OCI-M2 (cell line): ENCODE measurements around the gene PGAP6.
"Not testable (repeated sequence)": the region's sequence is repeated elsewhere in the genome, so short reads cannot be mapped to it uniquely, and the experiment has no call there.

ENCODE experiments used
- DNase-seq: peaks from one replicate; lab custom pipeline; 2025; ENCODE audit not compliant: unreplicated experiment; lab: John Stamatoyannopoulos, UW

The PGAP6 gene

DNA sequence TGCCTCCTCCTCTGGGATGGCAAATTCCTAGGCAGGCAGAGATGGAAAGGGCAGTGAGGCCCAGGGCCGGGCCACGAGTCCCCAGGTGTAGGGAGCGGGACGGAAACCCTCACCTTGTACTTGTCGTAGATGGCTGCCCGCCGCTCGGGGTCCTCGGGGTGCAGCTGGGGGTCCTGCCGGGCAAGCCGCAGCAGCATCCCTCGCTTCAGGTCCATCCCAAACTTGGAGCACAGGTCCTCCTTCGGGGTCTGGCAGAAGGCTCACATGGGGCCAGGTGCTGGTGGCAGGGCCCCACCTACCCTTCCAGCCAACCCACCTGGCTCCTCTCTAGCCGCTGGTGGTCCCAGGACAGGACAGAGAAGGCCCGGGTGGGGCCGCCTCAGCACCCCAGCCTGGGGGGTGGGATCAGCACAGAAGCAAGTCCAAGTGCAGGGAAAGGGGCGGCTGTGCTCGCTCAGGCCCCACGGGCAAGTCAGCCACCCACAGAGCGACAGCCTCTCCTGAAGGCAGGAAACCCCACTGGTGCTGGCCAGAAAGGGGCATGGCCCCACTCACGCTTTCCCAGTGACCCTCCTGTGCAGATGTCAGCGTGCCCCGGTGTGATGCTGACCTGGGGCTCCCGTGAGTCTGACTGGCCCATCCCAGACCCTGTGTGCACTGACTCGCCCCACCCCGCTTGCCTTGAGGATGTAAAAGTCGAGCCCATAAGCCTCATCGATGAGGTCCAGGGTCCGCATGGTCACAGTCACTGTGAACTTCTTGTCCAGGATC, 13.2 kb downstream of the PGAP6 start:
- no peak for DNase-seq

DNA sequence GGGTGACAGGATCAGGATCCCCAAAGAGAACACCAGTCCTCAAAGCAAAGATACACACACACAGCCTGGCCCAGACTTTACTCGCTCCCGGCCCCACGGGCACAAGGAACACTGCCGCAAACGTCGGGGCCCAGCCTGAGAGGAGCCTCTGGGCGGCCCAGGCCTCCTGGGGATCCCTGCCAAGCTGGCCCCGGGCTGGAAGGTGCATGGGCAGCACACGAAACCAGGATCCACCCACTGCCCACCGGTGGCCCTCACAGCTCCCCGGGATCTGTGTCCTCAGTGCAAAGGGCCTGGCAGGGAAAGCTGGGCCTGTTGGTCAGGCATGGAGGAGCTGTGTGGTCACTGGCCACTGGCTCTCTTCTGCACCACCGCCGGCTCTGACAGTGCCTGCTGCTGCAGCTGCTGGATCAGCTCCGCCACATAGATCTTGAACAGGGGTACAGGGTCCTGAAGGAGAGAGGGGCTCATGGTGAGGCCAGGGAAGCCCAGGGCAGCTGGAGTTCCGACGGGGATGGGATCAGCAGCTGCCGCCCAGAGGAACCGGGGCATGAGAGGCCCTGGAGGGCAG, 14.4 kb downstream of the PGAP6 start:
- DNase-seq = no peak

GRCh38 chr16:366476-366875, 15.3 kb downstream of the PGAP6 start:
- DNase-seq = no peak

DNA sequence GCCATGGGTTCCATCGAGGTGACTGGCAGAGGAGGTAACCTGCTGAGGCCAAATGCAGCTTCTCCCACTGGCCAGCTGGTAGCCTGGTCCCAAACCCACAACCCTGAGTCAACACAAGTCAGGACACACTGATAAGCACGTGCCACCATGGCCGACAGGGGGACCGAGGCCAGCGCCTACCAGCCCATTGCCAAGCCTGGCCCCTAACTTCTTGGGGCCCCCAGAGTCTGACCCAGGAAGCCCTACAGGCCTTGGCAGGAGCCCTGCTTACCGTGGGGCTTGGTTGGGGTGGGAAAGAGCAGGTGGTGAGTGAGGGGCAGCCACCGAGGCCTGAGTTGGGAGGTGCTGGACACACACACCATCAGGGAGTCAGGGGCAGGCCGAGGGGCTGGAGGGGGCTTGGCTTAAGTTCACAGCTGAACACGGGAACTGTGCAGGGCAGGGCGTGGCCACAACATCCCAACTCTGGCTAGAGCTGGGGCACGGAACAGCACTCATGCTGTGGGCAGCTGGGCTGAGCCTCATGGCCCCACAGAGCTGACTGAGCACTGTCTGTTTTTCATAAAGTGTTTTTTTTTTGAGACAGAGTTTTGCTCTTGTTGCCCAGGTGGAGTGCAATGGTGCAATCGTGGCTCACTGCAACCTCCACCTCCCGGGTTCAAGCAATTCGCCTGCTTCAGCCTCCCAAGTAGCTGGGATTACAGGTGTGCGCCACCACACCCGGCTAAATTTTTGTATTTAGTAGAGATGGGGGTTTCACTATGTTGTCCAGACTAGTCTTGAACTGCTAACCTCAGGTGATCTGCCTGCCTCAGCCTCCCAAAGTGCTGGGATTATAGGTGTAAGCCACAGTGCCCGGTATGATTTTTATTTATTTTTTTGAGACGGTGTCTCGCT, 16.9 kb downstream of the PGAP6 start:
- no peak for DNase-seq

DNA sequence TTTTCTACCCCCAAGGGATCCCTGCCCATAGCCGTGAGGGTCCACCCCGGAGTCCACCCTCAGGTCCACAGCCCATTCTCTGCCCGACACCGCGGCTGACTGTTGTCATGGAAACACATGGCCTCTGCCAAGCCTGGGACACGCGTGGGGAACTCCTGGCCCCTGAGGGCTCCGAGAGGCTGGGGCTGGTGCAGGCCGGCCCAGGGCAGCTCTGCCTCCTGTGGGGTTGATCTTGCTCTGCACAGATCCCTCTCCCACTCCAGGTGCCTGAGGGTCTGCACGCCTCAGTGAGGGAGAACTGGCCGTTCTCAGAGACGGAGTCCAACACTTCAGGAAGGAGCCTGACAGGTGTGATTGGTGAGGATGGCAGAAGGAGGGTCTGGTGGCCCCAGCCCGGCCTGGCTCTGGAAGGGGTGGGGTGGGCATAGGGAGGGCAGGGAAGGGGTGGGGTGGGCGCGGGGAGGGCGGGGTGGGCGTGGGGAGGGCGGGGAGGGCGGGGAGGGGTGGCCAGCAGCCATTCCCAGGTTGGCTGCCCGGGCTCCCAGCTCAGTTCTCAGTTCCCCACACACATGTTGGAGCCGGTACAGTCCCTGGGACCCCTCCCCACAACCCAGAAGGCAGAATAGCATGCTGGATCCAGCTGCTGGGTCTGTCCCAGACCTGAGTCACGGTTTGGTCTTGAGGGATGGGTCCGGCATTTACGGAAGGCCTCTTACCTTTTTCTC, 17.9 kb downstream of the PGAP6 start:
- DNase-seq = no peak

- DNase-seq = no peak
Measured at GRCh38 chr16:363110-363765, 18.5 kb downstream of the PGAP6 start.

DNA sequence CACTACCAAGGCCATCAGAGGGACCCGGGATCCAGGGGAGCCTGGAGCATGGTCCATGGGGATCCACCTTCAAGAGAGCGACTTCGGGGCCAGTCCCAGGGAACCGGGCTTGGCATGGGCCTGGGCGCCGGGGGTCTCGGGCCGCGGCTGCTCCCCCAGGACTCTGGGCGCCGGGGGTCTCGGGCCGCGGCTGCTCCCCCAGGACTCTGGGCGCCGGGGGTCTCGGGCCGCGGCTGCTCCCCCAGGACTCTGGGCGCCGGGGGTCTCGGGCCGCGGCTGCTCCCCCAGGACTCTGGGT, 19.1 kb downstream of the PGAP6 start:
- DNase-seq = not testable (repeated sequence)

DNA sequence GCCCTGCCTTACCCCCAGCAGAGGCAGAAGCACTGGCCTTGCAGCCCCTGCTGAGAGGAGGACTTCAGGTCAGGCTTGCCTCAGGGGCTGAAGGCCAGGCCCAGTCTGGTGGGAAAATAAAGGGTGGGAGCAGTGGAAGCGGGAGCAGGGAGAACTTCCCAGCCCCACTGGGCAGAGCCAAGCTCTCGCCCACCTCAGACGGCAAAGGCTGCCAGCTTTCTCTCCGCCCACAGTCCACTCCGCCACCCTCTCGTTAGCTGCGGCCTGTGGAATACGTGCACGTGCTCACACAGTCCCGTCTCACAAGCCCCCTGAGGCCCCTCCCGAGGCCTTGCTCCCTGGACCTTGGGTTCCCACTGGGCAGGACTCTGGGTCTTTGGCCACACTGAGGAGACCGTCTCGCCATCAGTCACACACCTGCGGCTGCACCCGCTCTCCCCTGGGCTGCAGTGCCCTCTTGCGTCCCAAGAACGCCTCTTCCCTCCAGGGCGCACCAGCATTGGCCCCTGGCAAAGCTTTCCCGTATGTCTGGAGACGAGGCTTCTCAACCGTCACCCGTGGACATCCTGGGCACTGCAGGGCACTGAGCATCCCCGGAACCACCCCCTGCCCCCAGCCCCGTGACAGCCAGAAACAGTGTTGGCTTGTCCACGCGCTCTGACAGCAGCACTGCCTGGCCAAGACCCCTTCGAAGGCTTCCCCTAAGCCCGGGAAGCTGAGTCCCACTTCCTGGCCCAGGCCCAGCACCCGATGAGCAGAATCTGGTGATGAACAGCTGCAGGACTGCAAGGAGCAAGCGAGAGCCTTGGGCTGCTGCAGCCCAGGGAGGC, 19.7 kb downstream of the PGAP6 start:
- no peak for DNase-seq

DNA sequence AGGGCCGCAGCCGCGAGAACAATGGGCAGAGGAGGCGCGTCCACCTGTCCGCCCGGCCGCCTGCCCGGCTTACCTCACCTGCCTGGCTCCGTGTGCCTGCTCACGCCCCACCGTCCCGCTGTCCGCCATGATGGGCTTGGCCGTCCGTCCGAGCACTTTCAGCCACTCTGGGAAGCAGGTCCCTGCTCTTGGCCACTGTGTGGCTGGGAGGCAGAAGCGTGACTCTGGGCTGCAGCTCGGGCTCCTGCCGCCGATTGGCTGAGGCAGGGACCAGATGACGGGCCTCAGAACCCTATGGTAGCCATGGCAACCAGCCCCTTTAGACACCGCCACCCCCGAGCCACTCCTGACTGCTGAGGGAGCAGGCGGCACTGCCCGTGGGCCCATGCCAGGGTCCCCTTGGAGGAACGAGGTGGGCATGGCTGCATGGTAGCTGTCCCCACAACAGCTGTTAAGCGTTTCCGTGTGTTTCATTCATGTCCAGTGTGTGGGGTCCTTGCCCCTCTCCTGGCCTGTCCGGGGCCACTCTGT, 20.4 kb downstream of the PGAP6 start:
- no peak for DNase-seq

DNA sequence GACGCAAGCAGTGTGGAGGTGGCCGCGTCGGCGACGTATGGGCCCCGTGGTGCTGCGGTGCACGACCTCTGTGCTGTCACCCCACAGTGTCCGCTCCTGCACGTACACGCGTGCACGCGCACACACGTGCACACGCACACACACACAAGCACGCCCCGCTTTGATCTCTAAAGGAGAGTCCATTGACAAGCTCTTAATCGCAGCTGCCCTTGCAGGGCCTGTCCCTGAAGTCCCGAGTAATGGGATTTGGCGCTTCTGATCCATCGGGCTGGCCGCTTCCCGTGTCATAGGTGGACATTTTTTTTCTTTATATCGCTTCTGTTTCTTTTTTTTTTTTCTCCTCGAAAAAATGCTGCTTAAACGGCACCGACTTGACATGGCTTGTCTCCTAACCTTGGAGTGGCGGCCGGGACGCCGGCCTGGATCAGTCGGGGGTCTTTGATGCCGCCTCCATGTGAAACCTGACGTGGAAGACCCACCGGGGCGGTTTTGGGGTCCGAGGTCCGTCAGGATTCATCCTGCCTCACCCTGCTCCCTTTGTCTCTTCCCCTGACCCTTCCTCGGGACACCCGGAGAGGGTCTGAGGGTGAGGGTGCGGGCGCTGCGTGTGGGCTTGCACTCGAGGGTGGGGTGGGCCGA, 21.0 kb downstream of the PGAP6 start:
- no peak for DNase-seq

DNA sequence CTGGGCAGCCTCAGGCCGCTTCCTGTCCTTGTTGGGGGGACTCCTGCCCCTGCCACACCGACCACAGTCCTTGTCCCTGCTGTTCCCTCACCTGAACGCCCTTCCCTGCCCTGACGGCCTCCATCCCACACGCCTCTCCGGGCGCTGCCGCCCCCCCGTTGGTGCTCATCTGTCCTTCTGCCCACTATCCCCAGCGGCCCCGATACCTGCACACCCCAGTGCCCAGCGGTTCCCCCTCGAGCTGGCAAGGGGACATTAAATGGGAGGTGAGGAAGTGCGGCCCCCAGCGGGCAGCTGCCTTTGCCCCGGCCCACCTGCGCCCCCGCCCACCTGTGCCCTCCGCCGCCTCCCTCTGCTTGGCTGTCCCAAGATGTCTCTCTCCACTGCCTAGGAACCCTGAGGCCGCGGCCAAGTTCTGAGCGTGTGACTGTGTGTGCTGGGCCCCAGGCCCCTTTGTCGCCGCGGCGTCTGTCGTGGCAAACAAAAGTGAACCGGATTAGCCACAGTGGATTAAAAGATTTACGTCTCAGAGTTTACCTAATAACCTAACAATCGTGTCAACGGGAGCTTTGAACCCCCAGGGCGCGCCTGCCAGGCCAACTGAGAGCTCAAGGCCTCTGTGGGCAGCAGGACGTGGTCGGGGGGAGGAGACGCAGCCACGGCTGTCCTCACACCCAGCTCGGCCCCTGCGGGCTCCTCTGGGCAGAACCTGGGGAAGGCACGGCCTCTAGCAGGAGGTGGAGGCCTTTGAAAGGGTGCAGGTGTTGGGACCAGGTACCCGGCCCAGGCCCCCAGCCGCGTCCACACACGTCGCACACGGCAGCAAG, 21.7 kb downstream of the PGAP6 start:
- no peak for DNase-seq

DNA sequence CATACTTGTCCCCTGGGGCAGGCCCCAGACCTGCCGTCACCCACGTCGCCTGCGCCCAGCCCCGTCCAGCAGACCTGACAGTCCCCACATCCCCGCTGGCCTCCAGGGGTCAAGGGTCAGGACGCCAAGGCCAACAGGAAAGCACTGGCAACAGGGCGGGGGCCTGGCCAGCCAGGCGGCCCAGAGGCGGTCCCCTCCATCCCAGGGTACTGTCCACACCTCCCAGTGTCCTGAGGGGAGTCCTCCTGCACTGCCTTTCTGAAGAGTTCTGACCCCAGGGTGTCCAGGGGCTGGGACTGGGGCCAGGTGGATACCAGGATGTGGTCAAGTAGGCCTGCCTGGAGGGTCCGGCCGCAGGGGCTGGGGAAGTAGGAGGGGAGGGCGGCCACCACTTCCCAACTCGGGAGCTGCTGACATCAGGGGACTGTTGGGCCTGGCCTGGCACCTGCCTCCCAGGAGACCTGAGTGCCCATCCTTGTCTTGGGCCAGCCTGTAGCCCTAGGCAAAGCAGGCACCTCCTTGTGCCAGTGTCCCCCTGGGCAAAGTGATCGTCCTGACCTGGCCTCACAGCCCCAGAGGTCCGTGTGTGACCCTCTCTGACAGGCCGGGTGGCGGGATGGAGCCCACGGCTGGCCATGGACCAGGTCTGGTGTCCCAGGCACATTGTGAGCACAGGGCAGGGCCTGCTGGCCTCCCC, 22.6 kb downstream of the PGAP6 start:
- DNase-seq = no peak

GRCh38 chr16:356741-357140, 25.0 kb downstream of the PGAP6 start:
- no peak for DNase-seq

DNA sequence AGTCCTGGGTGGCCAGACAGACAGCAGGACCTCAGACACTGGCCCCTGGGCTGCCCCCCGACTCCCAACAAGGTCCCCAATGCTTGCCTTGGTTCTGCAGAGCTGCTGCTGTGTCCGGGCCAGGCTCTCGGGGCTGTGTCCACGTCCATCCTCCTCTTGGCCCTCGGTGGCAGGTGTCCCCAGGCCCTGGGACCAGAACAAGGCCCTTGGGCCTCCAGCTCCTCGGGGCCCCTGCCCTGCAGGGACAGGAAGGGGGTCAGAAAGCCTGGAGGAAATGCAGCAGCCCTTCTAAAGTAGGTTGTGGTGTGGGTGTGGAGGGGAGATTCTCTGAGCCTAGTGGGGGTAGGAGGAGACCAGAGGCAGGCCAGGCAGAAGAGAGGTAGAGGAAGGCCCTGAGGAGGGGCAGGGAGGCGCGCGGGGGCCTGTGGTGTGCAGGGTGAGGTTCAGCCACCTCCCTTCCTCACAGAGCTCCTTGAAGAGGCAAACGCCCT, 26.8 kb downstream of the PGAP6 start:
- no peak for DNase-seq

- no peak for DNase-seq
Measured at GRCh38 chr16:354291-354881, 27.4 kb downstream of the PGAP6 start.

- no peak for DNase-seq
Measured at GRCh38 chr16:353404-354290, 28.1 kb downstream of the PGAP6 start.
